K562 (cell line): ENCODE results near the gene FASN. TPM values are rescaled to one million over a fixed set of nuclear protein-coding genes. Genes with fewer than 3 reads are reported as not detected.

Source experiments
- ATAC-seq: fragments of 200-7000 bp; cut with Tn5 transposase; 3 replicates; pipeline ENCODE4 v1.9.1; 2020; ENCODE audit warnings: moderate library complexity
- BruUV-seq: library from RNA; stranded (reverse); fragments of 400-500 nt; replicated peaks from 2 replicates; lab custom pipeline; 2021; lab: Mats Ljungman, UMichigan
- CTCF ChIA-PET: fragments of 300-600 bp; formaldehyde crosslinking; extraction: SDS; loops from one replicate; lab custom pipeline; 2021; ENCODE audit warnings: low intra/inter-chr PET ratio; lab: Yijun Ruan, JAX
- POLR2A ChIA-PET: fragments of 300-600, 350-650 bp; sonication (Branson Sonifier 250); formaldehyde crosslinking; extraction: SDS; loops from one replicate; lab custom pipeline; 2021; ENCODE audit warnings: antibody characterized with exemption, inconsistent platforms; lab: Yijun Ruan, JAX
- DNase-seq, 4 experiments: peaks; one replicate each; pipeline versions ENCODE4 v3.0.0 to v3.0.0-alpha.2; 2011 to 2018; ENCODE audit warnings: low spot score in 3 of 4, mixed read lengths in 3 of 4; ENCODE audit errors: extremely low read depth in 1 of 4
- FAIRE-seq: peaks from 2 replicates; lab custom pipeline; 2011; peaks lifted over from hg19 to GRCh38; lab: Jason Lieb, UNC
- H2AFZ ChIP-seq: 2 replicates; pipeline ENCODE4 v1.6.0; 2011; ENCODE audit warnings: low read depth, low read length, control low read depth, inconsistent platforms
- H3K27ac ChIP-seq: fragments of 200-600 bp; 3 replicates; pipeline ENCODE4 v1.8.0; 2011; ENCODE audit warnings: low read depth, mild to moderate bottlenecking, control low read depth, inconsistent platforms, low read length, moderate library complexity, mixed read lengths; ENCODE audit errors: extremely low read depth
- H3K27me3 ChIP-seq, 2 experiments: fragments of 300-600 bp in 1 of 2; 2 replicates in 1 of 2; 3 replicates in 1 of 2; pipeline versions ENCODE4 v1.6.0 to v1.8.0; 2011; ENCODE audit warnings: inconsistent platforms in 2 of 2, low read length in 2 of 2, mild to moderate bottlenecking in 1 of 2, mixed read lengths in 1 of 2, moderate library complexity in 1 of 2; ENCODE audit not compliant: control insufficient read depth in 2 of 2, insufficient read depth in 2 of 2
- H3K36me3 ChIP-seq: fragments of 300-600 bp; 3 replicates; pipeline ENCODE4 v1.8.0; 2011; ENCODE audit warnings: mild to moderate bottlenecking, low read length, inconsistent platforms; ENCODE audit not compliant: control insufficient read depth, insufficient read depth
- H3K4me1 ChIP-seq, 2 experiments: fragments of 200-600 bp in 1 of 2; replicated peaks in 1 of 2; 2 replicates in 1 of 2; 3 replicates in 1 of 2; pipeline versions ENCODE4 v1.5.1 to v1.8.0; 2011; ENCODE audit warnings: inconsistent platforms in 2 of 2, low read length in 2 of 2, mild to moderate bottlenecking in 1 of 2, mixed read lengths in 1 of 2, moderate library complexity in 1 of 2; ENCODE audit not compliant: control insufficient read depth in 2 of 2, insufficient read depth in 2 of 2
- H3K4me2 ChIP-seq: 2 replicates; pipeline ENCODE4 v1.6.1; 2011; ENCODE audit warnings: low read length, control low read depth, inconsistent platforms, mixed read lengths; ENCODE audit not compliant: insufficient read depth
- H3K4me3 ChIP-seq: fragments of 200-600 bp; sonication (generic), shearing (Covaris generic); 2 replicates; pipeline ENCODE4 v1.5.1; 2016; ENCODE audit warnings: control low read depth, inconsistent platforms
- H3K79me2 ChIP-seq: fragments of 200-600 bp; 3 replicates; pipeline ENCODE4 v1.8.0; 2011; ENCODE audit warnings: low read length, inconsistent platforms; ENCODE audit not compliant: control insufficient read depth, insufficient read depth
- H3K9ac ChIP-seq, 2 experiments: 2 replicates each; pipeline versions ENCODE4 v1.6.0 to v1.6.1; 2011; ENCODE audit warnings: low read depth in 2 of 2, low read length in 2 of 2, control low read depth in 1 of 2, inconsistent platforms in 1 of 2, mild to moderate bottlenecking in 1 of 2, mixed read lengths in 1 of 2; ENCODE audit not compliant: insufficient read depth in 1 of 2
- H3K9me1 ChIP-seq: one replicate; pipeline ENCODE4 v1.6.0; 2011; ENCODE audit warnings: inconsistent platforms, mild to moderate bottlenecking, low read length, moderate library complexity; ENCODE audit not compliant: control insufficient read depth, insufficient read depth
- H3K9me3 ChIP-seq: replicated peaks from 2 replicates; pipeline ENCODE4 v1.5.1; 2011; ENCODE audit warnings: low read depth, low read length, inconsistent platforms; ENCODE audit not compliant: control insufficient read depth, insufficient read depth
- H4K20me1 ChIP-seq: replicated peaks from 2 replicates; pipeline ENCODE4 v1.6.1; 2011; ENCODE audit warnings: low read length, inconsistent platforms, mixed read lengths; ENCODE audit not compliant: control insufficient read depth, insufficient read depth
- SAFB ChIP-seq: fragments of 200-400 bp; formaldehyde crosslinking; IDR thresholded peaks from 2 replicates; pipeline ENCODE4 v1.6.1; 2017; ENCODE audit warnings: low read depth, low read length, borderline replicate concordance
- ZNF57 ChIP-seq: fragments of 450-650 bp; formaldehyde crosslinking; IDR thresholded peaks from 2 replicates; pipeline ENCODE4 v1.4.0; 2020; ENCODE audit warnings: mild to moderate bottlenecking, moderate library complexity
- ZNF589 ChIP-seq: fragments of 200-800 bp; sonication (Bioruptor generic); IDR thresholded peaks from 2 replicates; pipeline ENCODE4 v1.6.1; 2016; ENCODE audit warnings: low read depth, missing genetic modification characterization, missing compliant biosample characterization
- WGBS: fragments of 100-300 bp; shearing (Covaris generic); methylation state at CpG from one replicate; pipeline ENCODE4 v1.1.6; 2016; ENCODE audit warnings: low coverage, mixed read lengths; ENCODE audit not compliant: insufficient coverage; ENCODE audit errors: missing lambda C conversion rate; 5-methylcytosine and 5-hydroxymethylcytosine counted together
- in situ Hi-C: fragments of 300-500 bp; cut with MboI; formaldehyde crosslinking; loops from 4 replicates; pipeline ENCODE4 v1.15.0; 2018; ENCODE audit warnings: inconsistent platforms, mixed read lengths
- intact Hi-C: fragments of 100-400 bp; cut with micrococcal nuclease; formaldehyde crosslinking; loops from 2 replicates; pipeline ENCODE4 v1.14.2; 2022
- polyA plus RNA-seq, 8 experiments: library from polyadenylated mRNA; depleted of rRNA in 4 of 8; stranded (reverse) in 5 of 8; unstranded in 3 of 8; fragments of >200 nt; fragmentation: Nextera tagmentation in 2 of 8; fragmentation: Illumina TruSeq in 1 of 8; extraction: Ambion mirVana in 2 of 8; extraction: Trizol in 1 of 8; gene quantifications; 2 replicates each; pipeline versions ENCODE4 v1.2.1 to v1.2.3, GENCODE V29; 2011 to 2014; ENCODE audit warnings: inconsistent platforms in 1 of 8, missing spikeins in 1 of 8
- total RNA-seq, 7 experiments: library from RNA; depleted of rRNA in 6 of 7; stranded (reverse); fragments of >200 nt in 6 of 7; fragmentation: Illumina TruSeq in 2 of 7; extraction: Trizol in 2 of 7; gene quantifications; 2 replicates each; pipeline versions ENCODE4 v1.2.1 to v1.2.3, GENCODE V29; 2011 to 2021; ENCODE audit warnings: low replicate concordance in 1 of 7
- TF ChIP-seq, protein P1 (sequence below): sonication (generic); formaldehyde crosslinking; IDR thresholded peaks from 2 replicates; pipeline ENCODE4 v1.9.0; 2022; ENCODE audit warnings: mild to moderate bottlenecking, missing genetic modification reagents
- TF ChIP-seq, protein P2 (sequence below): fragments of 250-450 bp; sonication (Bioruptor Pico); IDR thresholded peaks from 2 replicates; pipeline ENCODE4 v1.8.0; 2021; ENCODE audit warnings: mild to moderate bottlenecking, moderate library complexity

Gene FASN
- total and polyA plus RNA-seq, 9 of the 15 experiments (the other 6 are each of a cell fraction or from before 2014, with no cell fraction given), result 0.15 to 663 (median 49.9) TPM

DNA sequence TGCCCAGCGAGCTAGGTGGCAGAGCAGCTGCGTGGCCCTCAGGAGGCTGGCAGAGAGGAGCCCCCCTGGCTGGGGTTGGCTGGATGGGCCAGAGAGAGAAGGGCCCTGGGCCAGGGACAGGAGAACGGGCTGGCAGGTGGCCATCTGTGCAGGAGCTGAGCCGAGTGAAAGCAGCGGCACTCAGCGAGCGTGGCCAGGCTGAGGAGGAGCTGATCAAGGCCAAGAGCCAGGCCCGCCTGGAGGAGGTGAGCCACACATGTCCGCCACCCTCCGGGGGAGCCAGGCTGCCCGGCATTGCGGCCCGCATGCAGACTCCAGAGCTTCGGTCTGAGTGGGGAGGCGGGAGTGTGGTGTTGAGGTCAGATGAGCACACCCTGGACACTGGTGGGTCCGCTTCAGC, 68.6 kb downstream of the FASN start (continued):
- TF ChIP-seq, protein P1, sequence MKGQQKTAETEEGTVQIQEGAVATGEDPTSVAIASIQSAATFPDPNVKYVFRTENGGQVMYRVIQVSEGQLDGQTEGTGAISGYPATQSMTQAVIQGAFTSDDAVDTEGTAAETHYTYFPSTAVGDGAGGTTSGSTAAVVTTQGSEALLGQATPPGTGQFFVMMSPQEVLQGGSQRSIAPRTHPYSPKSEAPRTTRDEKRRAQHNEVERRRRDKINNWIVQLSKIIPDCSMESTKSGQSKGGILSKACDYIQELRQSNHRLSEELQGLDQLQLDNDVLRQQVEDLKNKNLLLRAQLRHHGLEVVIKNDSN (CRISPR knock-in tag), result peak; percentile 30; the same call in 1 of the 2 replicates

DNA sequence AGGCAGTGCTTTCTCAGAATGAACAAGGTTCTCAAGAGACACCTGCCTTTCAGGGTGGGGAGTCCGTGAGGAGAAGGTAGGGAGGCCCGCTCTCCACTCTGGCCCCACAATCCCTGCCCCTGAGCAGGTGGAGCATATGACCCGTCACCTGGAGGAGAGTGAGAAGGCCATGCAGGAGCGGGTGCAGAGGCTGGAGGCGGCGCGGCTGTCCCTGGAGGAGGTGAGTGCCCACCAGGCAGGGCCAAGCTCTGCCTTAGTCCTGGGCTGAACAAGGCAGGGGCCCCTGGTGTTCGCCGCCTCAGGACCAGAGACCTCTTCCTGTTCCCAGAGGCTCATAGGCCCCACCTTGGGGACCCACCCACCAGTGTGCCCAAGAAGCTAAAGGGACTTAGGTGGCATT, 69.1 kb downstream of the FASN start:
- TF ChIP-seq, protein P2, sequence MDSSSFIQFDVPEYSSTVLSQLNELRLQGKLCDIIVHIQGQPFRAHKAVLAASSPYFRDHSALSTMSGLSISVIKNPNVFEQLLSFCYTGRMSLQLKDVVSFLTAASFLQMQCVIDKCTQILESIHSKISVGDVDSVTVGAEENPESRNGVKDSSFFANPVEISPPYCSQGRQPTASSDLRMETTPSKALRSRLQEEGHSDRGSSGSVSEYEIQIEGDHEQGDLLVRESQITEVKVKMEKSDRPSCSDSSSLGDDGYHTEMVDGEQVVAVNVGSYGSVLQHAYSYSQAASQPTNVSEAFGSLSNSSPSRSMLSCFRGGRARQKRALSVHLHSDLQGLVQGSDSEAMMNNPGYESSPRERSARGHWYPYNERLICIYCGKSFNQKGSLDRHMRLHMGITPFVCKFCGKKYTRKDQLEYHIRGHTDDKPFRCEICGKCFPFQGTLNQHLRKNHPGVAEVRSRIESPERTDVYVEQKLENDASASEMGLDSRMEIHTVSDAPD (CRISPR knock-in tag), result no peak
- TF ChIP-seq ZNF589, result no peak
- TF ChIP-seq SAFB, result no peak
- TF ChIP-seq ZNF57 (CRISPR knock-in tag), result no peak
- ChIA-PET CTCF (no interaction called here), POLR2A (interaction anchor here (2.0 kb wide), 1 partner anchor 9 kb away, joined by 6 read pairs; the partner anchor contains the start of gene DCXR)
- Histone ChIP-seq H3K79me2 (peaks cover 20% of the 10 kb centered on the region), H3K27me3 (no peaks in the 10 kb centered on the region), H3K27ac (no peak overlapping the region), H4K20me1 (no peaks in the 10 kb centered on the region), H3K4me3 (no peak overlapping the region), H3K36me3 (peaks cover 12% of the 10 kb centered on the region; the same call in 1 of the 3 replicates), H2AFZ (no peak overlapping the region), H3K9me1 (no peaks in the 10 kb centered on the region), H3K4me2 (no peak overlapping the region), H3K9me3 (no peaks in the 10 kb centered on the region), H3K4me1 (peaks cover 8 to 89% of the 10 kb centered on the region in 2 experiments), H3K9ac (peak overlapping the region in 1 of 2 experiments; percentile 55; a peak in 1 of 4 replicates)
- ATAC-seq, result no peak
- FAIRE-seq, result no peak
- in situ Hi-C loops (no loop called here), intact Hi-C loops (no loop called here)
- BruUV-seq, result no TSS peak
- 87% methylated on average over 8 of the region's 9 CpGs for WGBS
- no peak for DNase-seq

Other genes with a start within 250 kb of the FASN start
Only the 7 nearest of the 24 such genes appear.
- 318 and 420 TPM in 2 replicates for gene CENPX, start 75.4 kb downstream of the FASN start, total RNA-seq (2014; rRNA removed)
- gene CENPX, start 75.4 kb downstream of the FASN start, total RNA-seq (2014; rRNA removed; fragmentation: Illumina TruSeq; extraction: Trizol), result 46.8 and 67.9 TPM in 2 replicates
- 124 and 127 TPM in 2 replicates for gene CENPX, start 75.4 kb downstream of the FASN start, total RNA-seq (2015; rRNA removed; fragmentation: Illumina TruSeq; extraction: Trizol)
- gene CENPX, start 75.4 kb downstream of the FASN start, total RNA-seq (2021), result 267 and 275 TPM in 2 replicates
- 170 and 181 TPM in 2 replicates for gene CENPX, start 75.4 kb downstream of the FASN start, polyA plus RNA-seq (2011; rRNA removed)
- gene CENPX, start 75.4 kb downstream of the FASN start, polyA plus RNA-seq (2014; fragmentation: Illumina TruSeq; extraction: Trizol), result 115 and 158 TPM in 2 replicates
- gene CENPX, start 75.4 kb downstream of the FASN start, polyA plus RNA-seq (2014; fragmentation: Nextera tagmentation; extraction: Ambion mirVana), result 100 to 1,000 TPM in 1 of 2 experiments, 10 to 100 TPM in 1; 32.7 to 113 TPM
- gene CENPX, start 75.4 kb downstream of the FASN start, polyA plus RNA-seq (2014; rRNA removed), result 352 and 375 TPM in 2 replicates
- 21.5 and 21.7 TPM in 2 replicates for gene LRRC45, start 74.9 kb downstream of the FASN start, total RNA-seq (2014; rRNA removed)
- gene LRRC45, start 74.9 kb downstream of the FASN start, total RNA-seq (2014; rRNA removed; fragmentation: Illumina TruSeq; extraction: Trizol), result 1.8 and 3.5 TPM in 2 replicates
- gene LRRC45, start 74.9 kb downstream of the FASN start, total RNA-seq (2015; rRNA removed; fragmentation: Illumina TruSeq; extraction: Trizol), result 11.2 and 13.1 TPM in 2 replicates
- gene LRRC45, start 74.9 kb downstream of the FASN start, total RNA-seq (2021), result 16.6 and 19.1 TPM in 2 replicates
- gene LRRC45, start 74.9 kb downstream of the FASN start, polyA plus RNA-seq (2011; rRNA removed), result 7.2 and 10.4 TPM in 2 replicates
- 4.2 and 4.3 TPM in 2 replicates for gene LRRC45, start 74.9 kb downstream of the FASN start, polyA plus RNA-seq (2014; fragmentation: Illumina TruSeq; extraction: Trizol)
- not detected for gene LRRC45, start 74.9 kb downstream of the FASN start, polyA plus RNA-seq (2014; fragmentation: Nextera tagmentation; extraction: Ambion mirVana)
- gene LRRC45, start 74.9 kb downstream of the FASN start, polyA plus RNA-seq (2014; rRNA removed), result 18.4 and 26.6 TPM in 2 replicates
- gene RAC3, start 66.6 kb downstream of the FASN start, total RNA-seq (2014; rRNA removed), result 292 and 377 TPM in 2 replicates
- 21.8 and 30.5 TPM in 2 replicates for gene RAC3, start 66.6 kb downstream of the FASN start, total RNA-seq (2014; rRNA removed; fragmentation: Illumina TruSeq; extraction: Trizol)
- gene RAC3, start 66.6 kb downstream of the FASN start, total RNA-seq (2015; rRNA removed; fragmentation: Illumina TruSeq; extraction: Trizol), result 91.3 and 98.6 TPM in 2 replicates
- 133 and 139 TPM in 2 replicates for gene RAC3, start 66.6 kb downstream of the FASN start, total RNA-seq (2021)
- gene RAC3, start 66.6 kb downstream of the FASN start, polyA plus RNA-seq (2011; rRNA removed), result 118 and 135 TPM in 2 replicates
- 137 and 193 TPM in 2 replicates for gene RAC3, start 66.6 kb downstream of the FASN start, polyA plus RNA-seq (2014; fragmentation: Illumina TruSeq; extraction: Trizol)
- gene RAC3, start 66.6 kb downstream of the FASN start, polyA plus RNA-seq (2014; fragmentation: Nextera tagmentation; extraction: Ambion mirVana), result under 1 TPM; 0.23 to 0.28 TPM
- 281 and 307 TPM in 2 replicates for gene RAC3, start 66.6 kb downstream of the FASN start, polyA plus RNA-seq (2014; rRNA removed)
- gene DCXR, start 60.5 kb downstream of the FASN start, total RNA-seq (2014; rRNA removed), result 165 and 194 TPM in 2 replicates
- 41.1 and 66.0 TPM in 2 replicates for gene DCXR, start 60.5 kb downstream of the FASN start, total RNA-seq (2014; rRNA removed; fragmentation: Illumina TruSeq; extraction: Trizol)
- 76.0 and 90.0 TPM in 2 replicates for gene DCXR, start 60.5 kb downstream of the FASN start, total RNA-seq (2015; rRNA removed; fragmentation: Illumina TruSeq; extraction: Trizol)
- gene DCXR, start 60.5 kb downstream of the FASN start, total RNA-seq (2021), result 235 and 256 TPM in 2 replicates
- gene DCXR, start 60.5 kb downstream of the FASN start, polyA plus RNA-seq (2011; rRNA removed), result 156 and 201 TPM in 2 replicates
- gene DCXR, start 60.5 kb downstream of the FASN start, polyA plus RNA-seq (2014; fragmentation: Illumina TruSeq; extraction: Trizol), result 243 and 274 TPM in 2 replicates
- 10 to 100 TPM; 21.3 to 50.3 TPM for gene DCXR, start 60.5 kb downstream of the FASN start, polyA plus RNA-seq (2014; fragmentation: Nextera tagmentation; extraction: Ambion mirVana)
- 229 and 261 TPM in 2 replicates for gene DCXR, start 60.5 kb downstream of the FASN start, polyA plus RNA-seq (2014; rRNA removed)
- gene RFNG, start 46.4 kb downstream of the FASN start, total RNA-seq (2014; rRNA removed), result 23.6 and 28.4 TPM in 2 replicates
- 6.5 and 9.5 TPM in 2 replicates for gene RFNG, start 46.4 kb downstream of the FASN start, total RNA-seq (2014; rRNA removed; fragmentation: Illumina TruSeq; extraction: Trizol)
- gene RFNG, start 46.4 kb downstream of the FASN start, total RNA-seq (2015; rRNA removed; fragmentation: Illumina TruSeq; extraction: Trizol), result 11.1 and 14.3 TPM in 2 replicates
- 26.9 and 30.2 TPM in 2 replicates for gene RFNG, start 46.4 kb downstream of the FASN start, total RNA-seq (2021)
- 9.2 and 17.2 TPM in 2 replicates for gene RFNG, start 46.4 kb downstream of the FASN start, polyA plus RNA-seq (2011; rRNA removed)
- gene RFNG, start 46.4 kb downstream of the FASN start, polyA plus RNA-seq (2014; fragmentation: Illumina TruSeq; extraction: Trizol), result 9.0 and 18.5 TPM in 2 replicates
- gene RFNG, start 46.4 kb downstream of the FASN start, polyA plus RNA-seq (2014; fragmentation: Nextera tagmentation; extraction: Ambion mirVana), result under 1 TPM; 0.32 to 0.66 TPM
- gene RFNG, start 46.4 kb downstream of the FASN start, polyA plus RNA-seq (2014; rRNA removed), result 32.6 and 32.8 TPM in 2 replicates
- 137 and 183 TPM in 2 replicates for gene GPS1, start 46.3 kb downstream of the FASN start, total RNA-seq (2014; rRNA removed)
- 17.5 and 26.3 TPM in 2 replicates for gene GPS1, start 46.3 kb downstream of the FASN start, total RNA-seq (2014; rRNA removed; fragmentation: Illumina TruSeq; extraction: Trizol)
- gene GPS1, start 46.3 kb downstream of the FASN start, total RNA-seq (2015; rRNA removed; fragmentation: Illumina TruSeq; extraction: Trizol), result 69.9 and 72.5 TPM in 2 replicates
- 162 and 167 TPM in 2 replicates for gene GPS1, start 46.3 kb downstream of the FASN start, total RNA-seq (2021)
- gene GPS1, start 46.3 kb downstream of the FASN start, polyA plus RNA-seq (2011; rRNA removed), result 57.0 and 88.5 TPM in 2 replicates
- 74.5 and 111 TPM in 2 replicates for gene GPS1, start 46.3 kb downstream of the FASN start, polyA plus RNA-seq (2014; fragmentation: Illumina TruSeq; extraction: Trizol)
- 10 to 100 TPM in 1 of 2 experiments, 1 to 10 TPM in 1; 3.1 to 13.4 TPM for gene GPS1, start 46.3 kb downstream of the FASN start, polyA plus RNA-seq (2014; fragmentation: Nextera tagmentation; extraction: Ambion mirVana)
- 112 and 123 TPM in 2 replicates for gene GPS1, start 46.3 kb downstream of the FASN start, polyA plus RNA-seq (2014; rRNA removed)
- 203 and 249 TPM in 2 replicates for gene DUS1L, start 32.4 kb downstream of the FASN start, total RNA-seq (2014; rRNA removed)
- 45.0 and 57.5 TPM in 2 replicates for gene DUS1L, start 32.4 kb downstream of the FASN start, total RNA-seq (2014; rRNA removed; fragmentation: Illumina TruSeq; extraction: Trizol)
- gene DUS1L, start 32.4 kb downstream of the FASN start, total RNA-seq (2015; rRNA removed; fragmentation: Illumina TruSeq; extraction: Trizol), result 83.1 and 83.9 TPM in 2 replicates
- gene DUS1L, start 32.4 kb downstream of the FASN start, total RNA-seq (2021), result 193 and 209 TPM in 2 replicates
- 60.1 and 77.0 TPM in 2 replicates for gene DUS1L, start 32.4 kb downstream of the FASN start, polyA plus RNA-seq (2011; rRNA removed)
- 97.2 and 99.8 TPM in 2 replicates for gene DUS1L, start 32.4 kb downstream of the FASN start, polyA plus RNA-seq (2014; fragmentation: Illumina TruSeq; extraction: Trizol)
- 10 to 100 TPM in 1 of 2 experiments, 1 to 10 TPM in 1; 7.8 to 11.3 TPM for gene DUS1L, start 32.4 kb downstream of the FASN start, polyA plus RNA-seq (2014; fragmentation: Nextera tagmentation; extraction: Ambion mirVana)
- 201 and 210 TPM in 2 replicates for gene DUS1L, start 32.4 kb downstream of the FASN start, polyA plus RNA-seq (2014; rRNA removed)